NCI-H510A (cell line): ENCODE data around the gene U2SURP.
A peak's percentile ranks its signal among the peaks of the same experiment; 100 is the strongest.

Experiments used
- DNase-seq: peaks from one replicate; lab custom pipeline; 2025; lab: John Stamatoyannopoulos, UW

The U2SURP gene

DNA sequence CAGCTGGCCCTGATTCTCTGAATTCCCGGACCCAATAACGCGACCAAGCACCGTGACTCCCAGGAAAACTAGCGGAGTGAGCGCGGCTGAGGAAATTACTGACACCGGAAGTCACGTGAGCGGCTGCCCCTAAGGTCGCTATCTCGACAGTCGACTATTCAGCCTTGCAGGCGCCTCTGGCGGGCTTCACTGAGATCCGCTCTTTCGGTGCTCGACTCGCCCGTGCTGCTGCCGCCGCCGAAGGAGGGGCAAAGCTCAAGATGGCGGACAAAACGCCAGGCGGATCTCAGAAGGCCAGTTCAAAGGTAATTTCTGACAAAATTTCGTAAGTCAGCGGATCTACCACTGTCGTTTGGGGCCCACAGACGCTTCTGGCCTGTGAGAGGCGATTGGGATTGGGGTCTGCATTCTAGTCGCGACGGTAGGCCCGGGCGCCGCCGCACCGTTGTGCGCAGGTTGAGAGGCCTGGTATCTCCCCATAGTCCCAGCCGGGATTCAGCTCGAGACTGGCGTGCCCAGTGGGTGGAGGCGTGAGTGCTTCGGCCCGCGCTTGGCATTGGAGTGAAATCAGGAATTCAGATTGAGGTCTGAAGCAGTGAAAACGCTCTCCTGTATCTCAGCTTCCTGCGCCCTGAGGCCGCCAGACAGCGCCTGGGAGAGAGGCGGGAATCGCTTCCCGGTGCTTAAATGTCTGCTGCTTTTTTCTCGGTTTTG, at the start of gene U2SURP:
U2SURP (plus strand) TSS at position 202 of the 714 bp plus-strand sequence; CDS start at position 261, 59 bp downstream.
- DNase-seq = peak; percentile 89

DNA sequence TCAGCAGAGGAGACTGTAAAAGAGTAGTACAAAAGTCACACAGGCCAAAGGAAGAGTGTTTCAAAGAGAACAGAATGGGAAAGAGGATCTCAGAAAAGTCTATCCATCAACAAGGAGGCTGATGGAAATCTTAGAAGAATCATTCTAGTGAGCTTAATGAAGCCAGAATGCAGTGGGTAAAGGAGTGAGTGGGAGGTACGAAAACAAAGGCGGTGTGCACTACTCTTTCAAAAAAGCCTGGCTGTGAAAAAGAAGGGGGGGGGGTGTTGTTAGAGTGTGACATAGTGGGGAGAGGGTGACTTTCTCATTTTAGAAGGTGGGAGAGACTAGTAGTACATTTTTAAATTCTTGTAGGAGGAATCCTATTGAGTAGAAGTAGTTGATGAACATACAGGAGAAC, 49.6 kb upstream of the U2SURP start:
- no peak for DNase-seq

DNA sequence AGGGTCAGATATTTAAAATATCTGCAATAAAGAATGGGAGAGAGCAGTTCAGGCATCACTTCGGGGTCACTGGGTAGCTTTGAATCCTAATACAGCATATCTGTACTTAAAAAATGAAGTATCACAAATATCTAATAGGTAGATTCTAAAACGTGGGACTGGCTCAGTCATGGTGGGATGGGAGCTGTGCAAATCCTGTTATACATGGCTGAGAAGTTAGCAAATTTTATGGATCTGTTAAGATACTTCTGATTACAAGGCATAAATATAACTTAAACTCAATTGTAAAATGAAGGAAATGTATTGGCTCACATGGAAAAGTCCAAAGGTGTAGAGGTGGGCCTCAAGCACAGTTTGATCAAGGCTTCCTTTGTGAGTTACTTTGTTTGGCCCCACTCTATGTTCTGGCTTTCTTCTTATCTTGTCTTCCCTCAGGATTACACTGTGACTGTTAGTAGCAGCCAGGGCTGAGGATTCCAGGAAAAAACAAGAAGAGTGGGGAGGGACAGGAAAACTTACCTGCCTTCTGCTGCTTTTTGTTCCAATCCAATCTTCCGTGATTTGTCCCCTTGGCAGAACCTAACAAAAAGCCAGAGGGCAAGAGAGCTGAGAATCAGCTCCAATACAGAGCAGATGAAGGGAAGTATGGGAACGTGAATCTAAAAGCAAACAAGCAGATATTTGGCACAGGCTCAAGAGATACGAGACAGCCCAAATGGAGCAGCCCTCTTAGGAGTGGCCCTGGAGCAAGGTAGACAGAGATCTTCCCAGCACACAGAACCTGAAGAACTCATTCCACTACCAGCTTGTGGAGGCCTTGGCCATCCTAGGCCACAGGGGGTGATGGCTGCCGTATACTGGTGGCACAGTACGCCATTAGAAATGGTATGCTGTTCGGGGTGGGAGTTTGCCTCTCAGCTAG, 48.8 kb upstream of the U2SURP start:
- no peak for DNase-seq

DNA sequence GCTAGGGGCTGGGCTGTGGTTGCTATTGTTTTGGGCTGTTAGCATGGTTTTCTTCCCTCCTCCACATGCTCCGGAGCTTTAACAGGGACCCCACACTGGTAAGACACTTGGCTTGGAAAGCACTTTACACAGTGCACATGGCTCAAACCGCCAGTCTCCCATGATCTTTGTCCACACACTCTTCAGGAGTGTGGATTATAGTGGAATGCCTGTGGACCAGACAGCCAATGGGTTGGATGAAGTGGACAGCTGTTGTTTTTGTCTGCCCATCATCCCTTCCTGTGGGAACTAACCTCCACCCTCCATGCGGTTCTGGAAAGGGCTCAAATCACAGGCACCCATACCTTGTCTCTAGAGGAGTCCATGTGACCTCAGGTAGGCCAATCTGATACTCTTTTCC, 47.9 kb upstream of the U2SURP start:
- no peak for DNase-seq

DNA sequence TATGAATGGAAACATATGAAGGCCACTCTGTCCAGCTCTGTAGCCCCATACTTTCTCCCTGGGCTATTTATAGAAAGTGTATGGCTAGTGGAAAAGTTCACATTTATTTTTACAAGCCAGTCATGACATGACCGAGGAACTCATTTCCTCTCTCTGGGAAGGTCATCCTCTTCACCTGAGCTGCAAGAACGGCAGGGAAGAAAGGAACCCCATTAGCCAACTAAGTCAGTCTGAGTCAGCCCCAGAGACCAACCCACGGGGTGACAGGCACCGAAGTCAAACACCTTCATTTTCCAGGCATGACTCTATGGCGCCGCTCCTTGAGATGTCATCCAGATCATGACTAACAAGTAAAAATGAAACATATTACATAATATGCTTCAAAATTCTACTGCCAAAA, 42.7 kb upstream of the U2SURP start:
- no peak for DNase-seq

DNA sequence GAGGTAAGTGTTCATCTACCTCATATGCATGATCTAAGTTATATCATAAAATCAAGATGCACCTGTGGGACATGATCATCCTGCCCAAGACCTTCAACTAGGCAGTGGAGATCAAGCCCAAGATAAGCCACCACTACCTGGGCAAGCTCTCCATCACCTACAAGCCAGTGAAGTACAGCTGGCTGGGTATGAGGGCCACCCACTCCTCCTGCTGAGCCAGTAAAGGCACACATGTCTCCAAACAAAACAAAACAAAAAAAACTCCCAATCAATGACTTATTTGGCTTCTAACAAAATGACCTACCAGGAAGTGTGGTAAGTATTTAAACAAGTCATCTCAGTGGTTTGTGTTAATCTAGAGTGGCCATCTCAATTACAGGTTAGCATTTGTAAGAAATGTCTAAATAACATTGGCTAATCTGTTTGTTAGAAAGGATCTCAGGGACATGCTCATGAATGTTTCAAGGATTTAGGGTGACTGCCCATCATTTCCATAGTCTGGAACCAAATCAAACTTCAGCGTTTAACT, 41.0 kb upstream of the U2SURP start:
- DNase-seq = no peak

DNA sequence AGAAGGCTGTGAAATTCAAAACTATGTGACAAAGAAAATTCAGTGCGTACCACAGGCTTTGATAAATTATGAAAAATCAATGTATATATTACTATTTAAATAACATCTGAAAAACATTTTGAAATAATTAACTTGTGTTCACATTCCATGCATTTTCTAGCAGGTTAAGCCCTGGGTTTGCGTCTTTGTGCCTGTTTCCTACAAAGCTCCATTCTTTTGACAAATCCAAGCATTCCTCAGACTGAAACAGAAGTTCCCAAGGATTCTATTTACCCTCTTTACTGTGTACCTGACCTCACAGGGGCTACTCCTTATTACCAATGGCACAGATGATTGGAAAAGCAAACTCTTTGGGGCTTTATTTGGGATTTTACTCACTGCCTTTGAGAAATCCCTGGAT, 39.8 kb upstream of the U2SURP start:
- DNase-seq = no peak

DNA sequence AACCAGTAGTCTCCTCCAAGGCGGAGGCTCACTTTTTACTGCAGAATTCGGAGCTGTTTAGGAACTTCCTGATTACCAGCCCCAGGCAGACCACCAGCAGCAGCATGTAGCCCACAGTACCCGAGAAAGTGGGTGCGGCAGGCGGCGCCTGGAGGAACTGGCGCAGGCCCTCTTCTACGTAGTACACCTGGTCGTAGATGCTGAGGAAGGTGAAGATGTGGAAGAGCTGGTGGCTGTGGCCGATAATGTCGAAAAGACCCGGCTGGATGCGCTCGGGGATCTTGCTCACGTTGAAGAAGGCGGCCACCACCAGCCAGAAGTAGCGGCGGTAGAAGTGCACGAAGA, 39.2 kb upstream of the U2SURP start:
- no peak for DNase-seq

DNA sequence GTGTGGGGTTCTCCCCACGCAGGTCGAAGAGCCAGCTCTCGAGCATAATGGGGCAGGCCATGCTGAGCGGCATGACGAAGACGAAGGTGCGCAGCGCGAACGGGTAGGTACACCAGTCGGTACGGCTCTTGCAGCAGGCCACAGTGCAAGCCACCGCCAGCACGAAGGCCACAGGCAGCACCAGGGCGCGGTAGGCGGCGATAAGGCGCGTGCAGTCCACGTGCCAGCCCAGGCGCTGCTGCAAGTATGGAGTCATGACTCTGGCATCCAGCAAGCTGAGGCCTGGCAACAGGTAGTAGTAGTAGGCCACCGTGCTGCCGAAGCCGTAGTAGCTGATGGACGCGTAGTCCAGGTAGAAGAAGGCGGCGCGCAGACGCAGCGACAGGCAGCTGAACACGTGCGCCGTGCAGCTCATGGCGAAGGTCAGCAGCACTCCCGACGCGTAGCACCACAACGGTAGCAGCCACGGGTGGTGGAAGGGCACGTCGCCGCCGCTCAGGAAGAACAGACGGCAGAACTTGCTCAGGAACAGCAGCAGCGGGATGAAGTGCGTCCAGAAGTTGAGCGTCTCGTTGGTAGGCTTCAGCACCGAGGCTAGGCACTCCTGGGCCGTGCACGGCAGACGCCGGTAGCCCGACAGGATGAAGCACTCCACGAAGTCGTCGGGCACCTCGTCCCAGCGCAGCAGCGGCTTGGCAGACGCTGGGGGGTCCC, 38.7 kb upstream of the U2SURP start:
- no peak for DNase-seq

DNA sequence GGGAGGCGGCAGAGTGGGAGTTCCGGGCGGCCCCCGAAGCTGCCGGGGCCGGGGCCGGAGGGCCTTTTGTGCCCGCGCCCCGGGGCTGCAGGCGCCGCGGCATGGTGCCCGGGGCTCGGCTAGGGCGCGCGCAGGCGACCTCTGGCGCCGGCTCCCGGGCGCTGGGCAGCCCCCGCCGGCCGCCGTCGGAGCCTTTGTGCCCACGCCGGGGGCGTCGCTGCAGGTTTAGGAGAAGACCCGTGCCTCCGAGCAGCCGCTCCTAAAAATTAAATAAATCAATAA, 38.2 kb upstream of the U2SURP start:
- no peak for DNase-seq

DNA sequence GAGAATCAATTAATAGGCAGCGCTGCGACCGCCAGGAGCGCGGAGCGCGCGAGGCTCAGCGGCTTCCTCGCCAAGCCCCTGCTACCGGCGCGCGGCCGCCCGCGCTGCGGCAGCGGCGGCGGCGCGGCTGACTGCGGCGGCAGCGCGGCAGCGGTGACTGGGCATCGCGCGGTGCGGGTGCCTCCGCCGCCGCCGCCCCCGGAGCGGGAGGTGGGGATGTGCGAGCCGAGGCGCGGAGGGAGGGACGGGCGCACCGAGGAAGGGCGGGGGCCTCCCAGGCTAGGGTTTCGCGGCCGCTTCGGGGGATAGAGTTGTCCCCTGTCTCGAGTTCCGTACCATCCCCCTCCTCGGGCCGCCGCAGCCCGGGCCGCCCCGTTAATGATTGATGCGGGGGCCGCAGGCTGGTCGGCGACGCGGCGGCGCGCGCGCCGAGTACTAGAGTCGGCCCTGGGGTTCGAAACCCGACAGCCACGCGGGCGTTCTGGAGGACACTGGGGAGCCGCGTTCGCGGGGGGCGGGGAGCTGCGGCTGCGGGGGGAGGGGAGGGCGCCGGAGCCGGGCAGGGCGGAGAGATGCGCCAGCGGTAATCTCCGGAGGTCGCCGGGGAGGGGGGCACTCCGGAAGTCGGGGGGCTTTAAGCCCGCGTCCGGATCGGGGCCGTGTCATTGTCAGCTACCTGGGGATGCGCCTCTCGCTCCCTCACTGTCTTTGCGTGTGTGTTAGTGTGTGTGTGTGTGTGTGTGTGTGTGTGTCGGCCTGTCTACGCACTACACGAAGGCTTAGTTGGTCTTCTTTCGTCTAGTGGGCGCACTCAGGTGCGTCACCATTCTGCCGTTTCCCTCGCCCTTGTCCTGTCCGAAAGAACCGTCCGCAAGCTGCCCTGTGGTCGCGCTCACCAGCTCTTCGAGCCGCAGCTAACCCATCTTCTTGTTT, 37.6 kb upstream of the U2SURP start, which contains the start of gene PAQR9:
PAQR9 (minus strand) TSS at position 159 of the 933 bp plus-strand sequence. CDS start 338 bp downstream, outside the sequence.
- no peak for DNase-seq

DNA sequence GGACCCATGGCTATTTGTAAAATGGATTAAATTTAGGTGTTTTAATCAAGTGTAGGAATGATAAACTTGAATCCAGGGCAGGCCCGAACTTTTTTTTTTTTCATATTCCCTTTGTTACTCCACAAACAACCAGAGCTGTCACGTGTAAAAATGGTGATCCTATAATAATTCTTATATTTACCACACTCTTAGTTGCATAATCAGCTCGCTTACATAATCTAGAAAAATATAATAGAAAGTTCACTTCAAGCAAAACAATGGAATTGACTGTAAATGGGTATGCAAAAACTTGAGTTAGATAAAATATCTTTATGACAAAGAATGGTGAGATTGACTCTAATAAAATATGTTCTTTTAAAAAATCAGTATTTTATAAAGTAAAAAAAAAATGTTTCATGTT, 35.8 kb upstream of the U2SURP start:
- DNase-seq = no peak

DNA sequence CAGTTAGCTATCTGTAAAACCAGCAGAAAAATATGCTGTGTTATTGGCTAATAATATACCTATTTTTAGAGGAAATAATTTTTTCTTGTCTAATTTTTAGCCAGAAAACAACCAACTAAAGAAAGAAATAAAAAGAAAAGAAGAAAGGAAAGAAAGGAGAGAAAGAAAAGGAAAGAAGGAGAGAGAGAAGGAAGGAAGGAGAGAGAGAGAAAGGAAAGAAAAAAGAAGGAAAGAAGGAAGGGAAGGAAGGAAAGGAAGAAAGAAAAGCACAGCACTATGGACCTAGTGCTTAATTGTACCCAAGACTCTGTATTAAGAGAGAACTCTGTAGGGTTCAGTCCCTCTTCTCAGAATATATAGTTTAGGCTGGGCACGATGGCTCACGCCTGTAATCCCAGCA, 34.6 kb upstream of the U2SURP start:
- no peak for DNase-seq

DNA sequence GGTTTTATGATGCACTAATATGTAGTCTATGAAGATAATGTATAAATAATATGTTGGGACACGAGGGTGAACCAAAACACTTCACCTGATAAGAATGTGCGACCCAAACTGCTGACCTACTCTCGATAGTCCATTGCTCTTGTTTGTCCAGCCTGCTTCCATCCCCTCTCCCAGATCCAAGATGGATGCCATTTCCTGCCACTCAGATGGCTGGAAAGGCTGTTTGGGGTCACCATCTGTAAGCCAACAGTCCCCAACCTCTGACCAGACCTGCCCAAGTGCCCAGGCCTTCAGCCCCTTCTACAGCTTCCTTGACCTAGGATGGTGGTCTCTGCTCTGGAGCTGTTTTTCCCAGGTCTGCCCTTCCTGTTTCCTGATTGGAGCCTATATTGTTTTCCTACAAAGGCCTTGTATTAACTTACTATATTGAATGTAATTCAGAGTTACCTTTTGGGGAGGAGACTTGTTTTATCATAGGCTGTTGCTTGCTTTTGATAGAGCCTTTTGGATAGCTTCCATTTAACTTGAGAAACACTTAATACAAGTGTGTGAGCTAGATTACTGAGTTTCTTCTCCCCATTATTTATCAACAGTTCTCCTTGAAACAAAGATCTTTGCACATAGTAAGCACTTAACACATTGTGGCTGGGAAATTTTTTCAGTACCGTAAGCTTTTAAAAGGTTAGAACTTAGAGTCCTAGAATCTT, 32.9 kb upstream of the U2SURP start:
- no peak for DNase-seq

DNA sequence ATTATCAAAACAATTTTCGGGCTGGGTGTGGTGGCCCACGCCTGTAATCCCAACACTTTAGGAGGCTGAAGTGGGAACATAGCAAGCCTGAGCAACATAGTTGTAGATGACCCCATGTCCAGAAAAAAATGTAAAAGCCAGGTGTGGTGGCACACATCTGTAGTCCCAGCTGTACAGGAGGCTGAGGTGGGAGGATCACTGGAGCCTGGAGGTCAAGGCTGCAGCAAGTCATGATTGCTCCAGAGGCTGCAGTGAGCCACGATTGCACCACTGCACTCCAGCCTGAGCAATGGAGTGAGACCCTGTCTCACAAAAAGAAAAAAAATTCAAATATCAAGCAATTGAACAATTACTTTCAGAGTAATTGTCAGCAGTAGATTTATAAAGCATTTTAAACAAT, 29.9 kb upstream of the U2SURP start:
- DNase-seq = no peak

DNA sequence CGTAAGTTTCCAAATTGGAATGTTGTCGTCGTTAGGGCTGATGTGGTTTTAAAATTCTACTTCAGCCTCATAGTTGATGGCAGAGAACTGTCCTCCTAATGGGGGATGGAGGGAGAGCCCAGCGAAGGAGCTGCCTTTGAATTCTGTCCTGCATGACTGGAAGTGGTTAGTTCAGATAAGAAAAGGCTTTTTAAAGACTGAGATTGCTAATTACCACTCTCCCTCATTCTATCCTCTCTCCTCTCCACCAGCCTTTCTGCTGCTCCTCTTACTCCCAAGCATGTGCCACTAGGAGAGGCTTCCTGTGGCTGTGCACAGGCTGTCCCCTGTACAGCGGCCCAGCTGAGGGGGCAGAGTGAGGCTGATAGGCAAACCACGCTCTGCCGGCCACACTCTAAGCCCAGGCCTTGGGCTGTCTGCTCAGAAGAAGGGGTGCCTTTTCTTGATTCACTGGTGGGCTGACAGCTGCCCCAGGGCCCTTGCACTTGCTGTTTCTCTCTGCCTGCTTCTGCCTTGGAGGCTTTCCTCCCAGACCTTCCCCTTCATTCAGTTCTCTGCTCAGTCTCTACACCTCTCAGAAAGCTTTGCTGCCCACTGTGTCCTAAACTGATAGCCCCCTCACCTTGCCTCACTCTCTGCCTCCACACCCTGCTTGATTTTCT, 29.1 kb upstream of the U2SURP start:
- DNase-seq = no peak

DNA sequence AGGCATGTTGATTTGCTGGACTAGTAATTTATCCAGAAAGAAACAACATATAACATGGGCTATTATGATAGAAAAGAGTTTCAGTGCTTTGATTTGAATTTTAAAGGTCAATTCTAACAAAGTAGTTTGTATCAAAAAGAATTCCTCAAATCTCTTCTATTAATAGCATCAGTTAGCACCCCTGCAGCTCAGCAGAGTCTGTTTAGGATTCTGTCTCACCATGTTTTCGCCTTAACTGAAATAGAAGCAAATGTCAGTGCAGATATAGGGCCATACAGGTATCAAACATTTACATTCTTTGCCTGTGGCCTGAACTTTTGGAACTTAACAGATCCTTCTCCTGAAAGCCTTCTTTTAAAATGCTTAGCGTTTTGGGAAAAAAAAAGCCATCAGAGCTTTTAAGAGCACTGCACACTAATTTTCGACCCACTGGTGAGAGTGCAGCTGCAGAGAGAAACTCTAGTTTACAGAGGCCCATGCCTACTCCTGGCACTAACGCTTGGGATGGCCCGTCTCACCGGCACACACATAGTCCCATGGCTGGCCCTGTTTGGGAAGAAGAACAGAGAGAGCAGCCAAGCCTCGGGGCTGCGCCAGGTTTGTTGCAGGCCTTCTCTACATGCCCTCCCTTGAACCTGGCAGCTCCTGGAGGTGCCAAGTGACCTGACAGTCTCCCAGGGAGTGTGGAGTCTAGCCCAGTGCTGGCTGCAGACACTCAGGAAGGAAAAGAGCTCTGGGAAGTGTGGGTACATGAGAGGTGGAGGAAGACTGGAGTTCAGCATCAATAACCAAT, 28.0 kb upstream of the U2SURP start:
- DNase-seq = no peak

DNA sequence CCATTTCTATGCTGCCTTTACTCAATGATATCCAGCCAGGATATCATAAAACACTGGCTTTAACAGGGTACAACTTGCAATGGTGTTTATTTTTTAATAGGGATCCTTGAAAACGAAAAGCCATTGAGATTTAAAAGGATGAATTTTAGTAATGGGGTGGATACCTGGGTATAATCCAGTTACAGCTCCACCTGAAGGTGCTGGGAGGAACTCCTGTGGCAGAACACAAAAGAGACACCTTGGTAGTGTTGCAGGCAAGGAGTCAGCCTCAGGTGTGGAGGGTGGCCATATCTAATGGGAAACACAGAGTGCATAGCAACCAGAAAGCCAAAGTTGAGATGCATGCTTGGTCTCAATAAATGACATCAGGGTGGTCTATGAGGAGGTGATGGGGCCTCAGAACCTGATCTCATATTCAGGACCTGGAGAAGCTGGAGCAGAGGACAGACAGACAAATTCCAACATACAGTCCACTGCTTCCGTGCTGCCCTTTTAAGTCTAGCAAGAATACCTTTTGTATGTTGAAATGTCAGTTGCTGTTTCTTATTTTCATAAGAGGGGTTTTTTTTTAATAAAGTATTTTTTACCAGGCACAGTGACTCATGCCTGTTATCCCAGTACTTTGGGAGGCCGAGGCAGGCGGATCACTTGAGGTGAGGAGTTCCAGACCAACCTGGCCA, 25.9 kb upstream of the U2SURP start:
- DNase-seq = no peak
